Smooth muscle cell (in vitro differentiated cells): ENCODE measurements around the gene CAMK2B. TPM values are rescaled to one million over a fixed set of nuclear protein-coding genes. Genes with fewer than 3 reads are reported as not detected.

Experiments
- DNase-seq: peaks from one replicate; lab custom pipeline; 2025; ENCODE audit not compliant: unreplicated experiment; lab: John Stamatoyannopoulos, UW
- H2AFZ ChIP-seq: fragments of 200-600 bp; sonication (generic); 2 replicates; pipeline ENCODE4 v1.6.0; 2016; ENCODE audit warnings: antibody characterized with exemption, low read depth, mild to moderate bottlenecking
- H3F3A ChIP-seq: fragments of 200-600 bp; sonication (generic); 2 replicates; pipeline ENCODE4 v1.6.0; 2017; ENCODE audit warnings: antibody characterized with exemption, low read depth
- H3K27ac ChIP-seq: fragments of 200-600 bp; sonication (generic); 2 replicates; pipeline ENCODE4 v1.5.1; 2016; ENCODE audit warnings: low read depth, mild to moderate bottlenecking
- H3K27me3 ChIP-seq: fragments of 200-600 bp; sonication (generic); 2 replicates; pipeline ENCODE4 v1.6.1; 2016; ENCODE audit warnings: low read depth, mild to moderate bottlenecking
- H3K36me3 ChIP-seq: fragments of 200-600 bp; sonication (generic); 2 replicates; pipeline ENCODE4 v1.5.1; 2016; ENCODE audit warnings: low read depth
- H3K4me1 ChIP-seq: fragments of 200-600 bp; sonication (generic); 2 replicates; pipeline ENCODE4 v1.5.1; 2016; ENCODE audit warnings: low read depth
- H3K4me2 ChIP-seq: fragments of 200-600 bp; sonication (generic); 2 replicates; pipeline ENCODE4 v1.6.0; 2016; ENCODE audit warnings: mild to moderate bottlenecking
- H3K4me3 ChIP-seq: fragments of 200-600 bp; sonication (generic); 2 replicates; pipeline ENCODE4 v1.5.1; 2016; ENCODE audit warnings: mild to moderate bottlenecking
- H3K79me2 ChIP-seq: fragments of 200-600 bp; sonication (generic); 2 replicates; pipeline ENCODE4 v1.6.0; 2016; ENCODE audit warnings: low read depth, mild to moderate bottlenecking
- H3K9ac ChIP-seq: fragments of 200-600 bp; sonication (generic); 2 replicates; pipeline ENCODE4 v1.6.0; 2016; ENCODE audit warnings: low read depth
- H3K9me3 ChIP-seq: fragments of 200-600 bp; sonication (generic); replicated peaks from 2 replicates; pipeline ENCODE4 v1.5.1; 2016; ENCODE audit warnings: low read depth
- H4K20me1 ChIP-seq: fragments of 200-600 bp; sonication (generic); 2 replicates; pipeline ENCODE4 v1.6.0; 2016; ENCODE audit warnings: low read depth
- CTCF ChIP-seq: fragments of 200-600 bp; sonication (generic); IDR thresholded peaks from 2 replicates; pipeline ENCODE4 v1.5.1; 2017; ENCODE audit warnings: borderline replicate concordance, mild to moderate bottlenecking, antibody characterized with exemption; ENCODE audit not compliant: insufficient read depth, poor library complexity, severe bottlenecking
- WGBS: methylation state at CpG from one replicate; pipeline ENCODE4 v1.1.7; 2016; ENCODE audit warnings: low lambda C conversion rate; 5-methylcytosine and 5-hydroxymethylcytosine counted together
- polyA plus RNA-seq: library from polyadenylated mRNA; unstranded; fragments of >200 nt; fragmentation: Nextera tagmentation; extraction: Ambion mirVana; gene quantifications from 2 replicates; pipeline ENCODE4 v1.2.1, GENCODE V29; 2016
- total RNA-seq: library from RNA; depleted of rRNA; stranded (reverse); fragments of >200 nt; gene quantifications from 2 replicates; pipeline ENCODE4 v1.2.3, GENCODE V29; 2014

CAMK2B gene
- total and polyA plus RNA-seq, 2 experiments from 2014 or later: not detected

GRCh38 chr7:44193011-44193802 lies 132.2 kb downstream of the CAMK2B start:
- H4K20me1 ChIP-seq: no peaks in the 10 kb centered on the region
- H3K4me2 ChIP-seq: no peak overlapping the region
- no peak overlapping the region for H3K4me3 ChIP-seq
- no peaks in the 10 kb centered on the region for H3K36me3 ChIP-seq
- H2AFZ ChIP-seq: no peak overlapping the region
- no peak for TF ChIP-seq CTCF
- H3K9ac ChIP-seq: no peak overlapping the region
- no peaks in the 10 kb centered on the region for H3K4me1 ChIP-seq
- no peaks in the 10 kb centered on the region for H3F3A ChIP-seq
- no peak for DNase-seq
- H3K79me2 ChIP-seq: no peaks in the 10 kb centered on the region
- no peaks in the 10 kb centered on the region for H3K9me3 ChIP-seq
- no peak overlapping the region for H3K27ac ChIP-seq
- no peaks in the 10 kb centered on the region for H3K27me3 ChIP-seq
- 86% methylated on average over 7 of the region's 7 CpGs for WGBS

GRCh38 chr7:44191171-44191570 lies 134.2 kb downstream of the CAMK2B start:
- WGBS: 90% methylated on average over 5 of the region's 5 CpGs
- H3K79me2 ChIP-seq: no peaks in the 10 kb centered on the region
- H3K4me1 ChIP-seq: no peaks in the 10 kb centered on the region
- no peaks in the 10 kb centered on the region for H4K20me1 ChIP-seq
- H3F3A ChIP-seq: no peaks in the 10 kb centered on the region
- H3K4me2 ChIP-seq: no peak overlapping the region
- H2AFZ ChIP-seq: no peak overlapping the region
- no peak overlapping the region for H3K9ac ChIP-seq
- DNase-seq: no peak
- H3K36me3 ChIP-seq: no peaks in the 10 kb centered on the region
- no peak for TF ChIP-seq CTCF
- no peak overlapping the region for H3K27ac ChIP-seq
- no peaks in the 10 kb centered on the region for H3K9me3 ChIP-seq
- no peaks in the 10 kb centered on the region for H3K27me3 ChIP-seq
- no peak overlapping the region for H3K4me3 ChIP-seq

- no peak for TF ChIP-seq CTCF
- Histone ChIP-seq H3K79me2 (no peaks in the 10 kb centered on the region), H3F3A (no peaks in the 10 kb centered on the region), H3K4me2 (no peak overlapping the region), H3K9ac (no peak overlapping the region), H4K20me1 (no peaks in the 10 kb centered on the region), H3K9me3 (no peaks in the 10 kb centered on the region), H2AFZ (no peak overlapping the region), H3K27me3 (no peaks in the 10 kb centered on the region), H3K4me1 (peaks cover 3% of the 10 kb centered on the region), H3K27ac (no peak overlapping the region), H3K4me3 (no peak overlapping the region), H3K36me3 (no peaks in the 10 kb centered on the region)
- DNase-seq: no peak
- 91% methylated on average over 14 of the region's 14 CpGs for WGBS
These were observed 135.2 kb downstream of the CAMK2B start for GRCh38 chr7:44189993-44190872.
